Measurements from ENCODE around the gene PRAME. TPM values are rescaled to one million over a fixed set of nuclear protein-coding genes. Genes with fewer than 3 reads are reported as not detected.
"Not testable (repeated sequence)": the region's sequence is repeated elsewhere in the genome, so short reads cannot be mapped to it uniquely, and the experiment has no call there.

PRAME gene
- total and polyA plus RNA-seq, 9 donors = 0.28 TPM; not detected in 8

DNA sequence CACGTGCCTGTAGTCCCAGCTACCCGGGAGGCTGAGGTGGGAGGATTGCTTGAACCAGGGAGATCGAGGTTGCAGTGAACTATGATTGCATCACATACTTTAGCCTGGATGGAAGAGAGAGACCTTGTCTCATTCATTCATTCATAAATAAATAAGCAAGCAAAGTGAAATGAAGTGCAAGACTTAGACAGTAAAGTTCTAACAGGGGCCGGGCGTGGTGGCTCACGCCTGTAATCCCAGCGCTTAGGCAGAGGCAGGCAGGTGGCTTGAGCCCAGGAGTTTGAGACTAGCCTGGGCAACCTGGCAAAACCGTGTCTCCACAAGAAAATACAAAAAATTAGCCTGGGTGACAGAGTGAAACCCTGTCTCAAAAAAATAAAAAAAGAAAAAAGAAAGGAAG, 37.4 kb downstream of the PRAME start:
- WGBS (ENCODE audit: insufficient coverage) = 84% methylated on average over 4 of the region's 8 CpGs
- peaks cover 5% of the 10 kb centered on the region for H3K27me3 ChIP-seq (ENCODE audit: control insufficient read depth, insufficient read depth, low read length)

DNA sequence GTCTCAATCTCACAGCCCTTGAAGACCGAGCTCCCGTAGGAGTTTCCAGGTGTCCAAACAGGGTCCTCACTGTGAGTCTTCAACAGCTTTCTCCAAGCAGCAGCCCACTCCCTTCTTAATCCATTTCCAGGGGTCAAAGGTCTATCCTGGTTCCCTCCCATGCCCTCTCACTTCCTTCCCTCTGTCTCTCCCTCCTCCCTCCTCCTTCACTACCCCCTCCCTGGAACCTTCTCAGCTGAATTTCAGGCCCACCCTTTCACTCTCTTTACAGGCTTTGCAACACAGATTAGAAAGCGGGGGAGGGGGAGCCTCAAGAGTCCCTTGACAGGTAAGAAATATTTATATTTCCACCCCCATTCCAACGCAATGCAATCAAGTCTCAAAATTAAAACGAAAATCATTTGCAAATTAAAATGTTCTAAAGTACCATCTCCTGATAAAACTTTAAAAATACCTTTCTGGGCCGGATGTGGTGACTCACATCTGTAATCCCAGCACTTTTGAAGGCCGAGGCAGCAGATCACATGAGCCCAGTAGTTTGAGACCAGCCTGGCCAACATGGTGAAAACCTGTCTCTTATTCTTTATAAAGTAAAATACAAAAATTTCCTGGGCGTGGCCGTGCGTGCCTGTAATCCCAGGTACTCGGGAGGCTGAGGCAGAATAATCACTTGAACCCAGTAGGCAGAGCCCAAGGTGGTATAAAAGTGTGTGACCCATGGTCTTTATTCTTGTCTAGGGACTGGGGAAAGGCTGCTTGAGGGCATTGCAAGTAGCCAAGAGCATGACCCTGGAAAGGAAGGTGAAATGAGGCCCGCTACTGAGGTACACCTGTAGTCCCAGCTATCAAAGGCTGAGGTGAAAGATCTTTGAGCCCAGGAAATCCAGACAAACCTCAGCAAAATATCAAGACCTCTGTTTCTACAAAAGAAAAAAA, 38.1 kb downstream of the PRAME start:
- Histone ChIP-seq H3K27me3 (ENCODE audit: control insufficient read depth, insufficient read depth, low read length) (peaks cover 5% of the 10 kb centered on the region), H3K4me1 (ENCODE audit: control insufficient read depth, insufficient read depth, low read length) (no peaks in the 10 kb centered on the region), H3K27ac (ENCODE audit: low read length) (no peak overlapping the region), H3K4me3 (ENCODE audit: low read length) (no peak overlapping the region), H3K36me3 (ENCODE audit: control insufficient read depth, insufficient read depth, low read length) (no peaks in the 10 kb centered on the region), H3K9me3 (replicated peaks; ENCODE audit: control insufficient read depth, low read depth, low read length) (no peaks in the 10 kb centered on the region)
- no peak for DNase-seq
- 81% methylated on average over 8 of the region's 12 CpGs for WGBS (ENCODE audit: insufficient coverage)

More for the DNA sequence above, 37.4 kb downstream of the PRAME start:
- H3K9me3 ChIP-seq (replicated peaks; ENCODE audit: control insufficient read depth, low read depth, low read length) = no peaks in the 10 kb centered on the region
- H3K36me3 ChIP-seq (ENCODE audit: control insufficient read depth, insufficient read depth, low read length) = no peaks in the 10 kb centered on the region
- H3K27ac ChIP-seq (ENCODE audit: low read length) = no peak overlapping the region
- no peaks in the 10 kb centered on the region for H3K4me1 ChIP-seq (ENCODE audit: control insufficient read depth, insufficient read depth, low read length)
- no peak overlapping the region for H3K4me3 ChIP-seq (ENCODE audit: low read length)
- DNase-seq = no peak

DNA sequence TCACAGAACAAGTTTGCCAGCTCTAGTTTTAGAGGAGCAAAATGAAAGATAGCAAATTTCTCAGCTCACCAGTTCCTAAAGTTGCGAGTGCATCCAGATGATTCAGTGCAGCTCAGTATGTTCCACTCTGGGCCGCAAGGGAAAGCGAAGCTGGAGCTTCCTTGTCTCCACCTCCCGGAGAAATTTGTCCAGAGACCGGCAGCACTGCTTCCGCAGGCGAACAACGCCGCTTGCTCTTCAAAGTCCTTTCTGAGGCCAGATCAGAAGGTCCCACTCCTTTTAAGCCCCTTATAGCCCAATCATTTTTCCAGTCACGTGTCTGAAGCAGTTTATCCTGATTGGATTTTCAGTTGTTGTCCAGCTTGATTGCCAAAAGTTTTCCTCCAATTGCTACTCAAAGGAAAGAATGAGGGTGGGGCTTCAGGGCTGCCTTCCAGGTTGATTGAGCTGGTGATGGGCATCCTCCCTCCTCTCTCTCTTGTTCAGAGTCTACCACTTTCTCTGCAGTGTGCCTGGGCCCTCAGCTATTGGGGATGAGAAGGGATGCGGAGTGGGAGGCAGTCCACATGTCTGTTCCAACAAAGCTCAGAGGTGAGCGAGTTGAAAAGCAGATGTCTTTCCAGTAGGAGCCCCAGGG, 38.9 kb downstream of the PRAME start, which contains the start of gene ZNF280A:
Gene ZNF280A (minus strand): TSS at position 251 of the 637 bp plus-strand sequence. CDS start 4,640 bp downstream, outside the sequence.
- Histone ChIP-seq H3K4me3 (ENCODE audit: low read length) (no peak within 1 kb of the TSS), H3K27me3 (ENCODE audit: control insufficient read depth, insufficient read depth, low read length) (peaks cover 3% of the 10 kb centered on the region), H3K36me3 (ENCODE audit: control insufficient read depth, insufficient read depth, low read length) (no peaks in the 10 kb centered on the region), H3K4me1 (ENCODE audit: control insufficient read depth, insufficient read depth, low read length) (peaks cover under 1% of the 10 kb centered on the region), H3K27ac (ENCODE audit: low read length) (no peak within 1 kb of the TSS), H3K9me3 (replicated peaks; ENCODE audit: control insufficient read depth, low read depth, low read length) (no peaks in the 10 kb centered on the region)
- 52% methylated on average over 10 of the region's 12 CpGs for WGBS (ENCODE audit: insufficient coverage)
- DNase-seq = peak; percentile 43

DNA sequence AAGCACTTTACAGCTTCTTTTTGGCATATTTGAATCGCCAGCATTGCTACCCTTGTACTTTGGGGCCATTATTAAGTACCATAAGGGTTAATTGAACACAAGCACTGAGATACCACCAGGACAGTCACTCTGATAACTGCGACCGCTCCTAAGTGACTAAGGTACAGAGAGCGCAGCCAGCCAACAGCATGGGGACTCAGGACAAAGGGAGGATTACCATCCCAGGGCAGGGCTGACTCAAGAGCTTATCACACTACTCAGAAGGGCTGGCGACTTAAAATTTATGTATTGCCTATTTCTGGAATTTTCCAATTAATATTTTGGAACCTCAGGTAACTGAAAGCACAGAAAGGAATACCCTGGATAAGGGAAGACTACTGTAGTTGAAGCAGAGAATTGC, 39.5 kb downstream of the PRAME start:
- Histone ChIP-seq H3K4me1 (ENCODE audit: control insufficient read depth, insufficient read depth, low read length) (peaks cover 4% of the 10 kb centered on the region), H3K27me3 (ENCODE audit: control insufficient read depth, insufficient read depth, low read length) (peaks cover 3% of the 10 kb centered on the region), H3K36me3 (ENCODE audit: control insufficient read depth, insufficient read depth, low read length) (no peaks in the 10 kb centered on the region), H3K27ac (ENCODE audit: low read length) (no peak overlapping the region), H3K4me3 (ENCODE audit: low read length) (no peak overlapping the region), H3K9me3 (replicated peaks; ENCODE audit: control insufficient read depth, low read depth, low read length) (no peaks in the 10 kb centered on the region)
- 62% methylated on average over 4 of the region's 5 CpGs for WGBS (ENCODE audit: insufficient coverage)
- no peak for DNase-seq

DNA sequence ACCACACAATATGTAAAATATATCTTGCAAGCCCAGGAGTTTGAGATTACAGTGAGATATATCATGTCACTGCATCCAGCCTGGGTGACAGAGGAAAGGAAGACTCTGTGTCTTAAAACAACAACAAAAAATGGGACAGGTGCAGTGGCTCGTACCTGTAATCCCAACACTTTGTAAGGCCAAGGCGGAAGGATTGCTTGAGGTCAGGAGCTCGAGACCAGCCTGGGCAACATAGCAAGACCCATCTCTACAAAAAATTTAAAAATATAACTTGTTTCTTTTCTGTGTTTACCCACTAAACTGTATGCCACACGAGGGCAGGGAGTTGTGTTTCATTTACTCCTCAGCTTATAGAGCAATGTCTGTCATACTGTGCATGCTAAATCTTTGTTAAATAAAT, 42.1 kb downstream of the PRAME start:
- Histone ChIP-seq H3K36me3 (ENCODE audit: control insufficient read depth, insufficient read depth, low read length) (no peaks in the 10 kb centered on the region), H3K4me1 (ENCODE audit: control insufficient read depth, insufficient read depth, low read length) (peaks cover 11% of the 10 kb centered on the region), H3K9me3 (replicated peaks; ENCODE audit: control insufficient read depth, low read depth, low read length) (no peaks in the 10 kb centered on the region), H3K27me3 (ENCODE audit: control insufficient read depth, insufficient read depth, low read length) (no peaks in the 10 kb centered on the region), H3K4me3 (ENCODE audit: low read length) (no peak overlapping the region), H3K27ac (ENCODE audit: low read length) (no peak overlapping the region)
- WGBS (ENCODE audit: insufficient coverage) = no CpG with 5 or more reads among the region's 4 CpGs
- no peak for DNase-seq

DNA sequence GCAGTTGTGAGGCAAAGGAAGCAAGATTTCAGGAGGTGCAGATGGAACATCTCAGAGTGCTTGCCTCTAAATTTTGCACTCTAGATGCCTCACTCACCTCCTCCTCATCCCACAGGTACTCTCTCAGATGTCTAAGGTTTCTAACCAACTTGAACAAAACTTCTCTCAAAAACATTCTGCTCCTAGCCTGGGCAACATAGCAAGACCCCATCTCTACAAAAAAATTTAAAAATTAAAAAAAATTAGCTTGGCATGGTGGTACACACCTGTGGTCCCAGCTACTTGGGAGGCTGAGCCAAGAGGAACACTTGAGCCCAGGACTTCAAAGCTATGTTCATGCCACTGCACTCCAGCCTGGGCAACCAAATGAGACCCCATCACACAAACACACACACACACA, 43.2 kb downstream of the PRAME start:
- H3K36me3 ChIP-seq (ENCODE audit: control insufficient read depth, insufficient read depth, low read length) = no peaks in the 10 kb centered on the region
- no peaks in the 10 kb centered on the region for H3K9me3 ChIP-seq (replicated peaks; ENCODE audit: control insufficient read depth, low read depth, low read length)
- H3K27me3 ChIP-seq (ENCODE audit: control insufficient read depth, insufficient read depth, low read length) = no peaks in the 10 kb centered on the region
- DNase-seq = no peak
- H3K27ac ChIP-seq (ENCODE audit: low read length) = no peak overlapping the region
- H3K4me1 ChIP-seq (ENCODE audit: control insufficient read depth, insufficient read depth, low read length) = peaks cover 11% of the 10 kb centered on the region
- no peak overlapping the region for H3K4me3 ChIP-seq (ENCODE audit: low read length)

- not testable (repeated sequence) for H3K27me3 ChIP-seq (ENCODE audit: control insufficient read depth, insufficient read depth, low read length); H3K36me3 ChIP-seq (ENCODE audit: control insufficient read depth, insufficient read depth, low read length); H3K4me3 ChIP-seq (ENCODE audit: low read length); H3K9me3 ChIP-seq (replicated peaks; ENCODE audit: control insufficient read depth, low read depth, low read length)
- peaks cover 11% of the 10 kb centered on the region for H3K4me1 ChIP-seq (ENCODE audit: control insufficient read depth, insufficient read depth, low read length)
- 48% methylated on average over 3 of the region's 8 CpGs for WGBS (ENCODE audit: insufficient coverage)
- peak; percentile 27 for DNase-seq
- H3K27ac ChIP-seq (ENCODE audit: low read length) = peak overlapping the region; percentile 42
These were observed 44.6 kb downstream of the PRAME start for GRCh38 chr22:22514431-22514830.

DNA sequence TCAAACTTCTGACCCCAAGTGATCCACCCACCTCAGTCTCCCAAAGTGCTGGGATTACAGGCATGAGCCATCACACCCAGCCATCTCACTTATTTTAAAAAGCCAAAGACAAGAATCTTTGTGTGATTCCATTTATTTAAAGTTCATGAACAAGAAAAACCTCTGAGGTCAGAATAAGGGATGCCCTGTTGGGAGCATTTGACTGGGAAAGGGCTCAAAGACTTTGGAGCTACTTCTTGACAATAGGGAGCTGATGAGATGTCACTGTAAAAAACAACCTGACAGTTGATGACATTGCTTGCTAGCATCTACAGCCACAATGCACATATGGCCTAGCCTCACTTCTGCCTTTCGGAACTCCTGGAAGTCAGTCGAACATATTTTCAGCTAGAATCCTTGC, 45.4 kb downstream of the PRAME start:
- no peak for DNase-seq
- Histone ChIP-seq H3K36me3 (ENCODE audit: control insufficient read depth, insufficient read depth, low read length) (no peaks in the 10 kb centered on the region), H3K27ac (ENCODE audit: low read length) (no peak overlapping the region), H3K27me3 (ENCODE audit: control insufficient read depth, insufficient read depth, low read length) (no peaks in the 10 kb centered on the region), H3K9me3 (replicated peaks; ENCODE audit: control insufficient read depth, low read depth, low read length) (peaks cover 2% of the 10 kb centered on the region), H3K4me3 (ENCODE audit: low read length) (no peak overlapping the region), H3K4me1 (ENCODE audit: control insufficient read depth, insufficient read depth, low read length) (peaks cover 14% of the 10 kb centered on the region)
- WGBS (ENCODE audit: insufficient coverage) = 100% methylated on average over 2 of the region's 2 CpGs

DNA sequence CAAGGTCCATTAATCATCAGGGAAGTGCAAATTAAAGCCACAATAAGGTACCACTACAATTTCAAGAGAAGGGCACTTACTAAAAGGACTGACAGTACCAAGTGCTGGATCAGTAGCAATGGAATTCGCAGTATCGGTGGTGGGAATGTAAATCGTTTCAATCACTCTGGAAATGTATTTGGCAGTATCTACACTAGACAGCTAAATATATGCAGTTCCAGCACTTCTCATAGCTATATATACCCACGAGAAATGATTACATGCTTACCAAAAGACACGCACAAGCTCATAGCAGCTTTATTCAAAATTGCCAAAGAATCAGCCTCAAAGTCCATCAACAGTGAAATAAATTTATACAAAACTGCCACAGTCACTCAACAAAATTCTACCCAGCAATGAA, 46.1 kb downstream of the PRAME start:
- Histone ChIP-seq H3K9me3 (replicated peaks; ENCODE audit: control insufficient read depth, low read depth, low read length) (peaks cover 2% of the 10 kb centered on the region), H3K4me1 (ENCODE audit: control insufficient read depth, insufficient read depth, low read length) (peaks cover 17% of the 10 kb centered on the region), H3K36me3 (ENCODE audit: control insufficient read depth, insufficient read depth, low read length) (no peaks in the 10 kb centered on the region), H3K4me3 (ENCODE audit: low read length) (no peak overlapping the region), H3K27me3 (ENCODE audit: control insufficient read depth, insufficient read depth, low read length) (no peaks in the 10 kb centered on the region), H3K27ac (ENCODE audit: low read length) (no peak overlapping the region)
- peak; percentile 5 for DNase-seq
- WGBS (ENCODE audit: insufficient coverage) = 40% methylated on average over 2 of the region's 5 CpGs

DNA sequence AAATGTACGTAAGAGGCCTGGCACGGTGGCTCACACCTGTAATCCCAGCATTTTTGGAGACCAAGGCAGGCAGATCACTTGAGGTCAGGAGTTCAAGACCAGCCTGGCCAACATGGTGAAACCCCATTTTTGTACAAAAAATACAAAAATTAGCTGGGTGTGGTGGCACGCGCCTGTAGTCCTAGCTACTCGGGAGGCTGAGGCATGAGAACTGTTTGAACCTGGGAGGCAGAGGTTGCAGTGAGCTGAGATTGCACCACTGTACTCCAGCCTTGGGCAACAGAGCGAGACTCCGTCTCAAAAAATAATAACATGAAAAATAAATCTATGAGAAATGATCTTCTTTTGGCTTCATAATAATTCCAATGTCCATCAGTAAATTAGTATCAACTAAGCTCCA, 48.2 kb downstream of the PRAME start:
- H3K27me3 ChIP-seq (ENCODE audit: control insufficient read depth, insufficient read depth, low read length); H3K27ac ChIP-seq (ENCODE audit: low read length); H3K4me3 ChIP-seq (ENCODE audit: low read length); H3K36me3 ChIP-seq (ENCODE audit: control insufficient read depth, insufficient read depth, low read length); DNase-seq; H3K9me3 ChIP-seq (replicated peaks; ENCODE audit: control insufficient read depth, low read depth, low read length): not testable (repeated sequence)
- peaks cover 18% of the 10 kb centered on the region for H3K4me1 ChIP-seq (ENCODE audit: control insufficient read depth, insufficient read depth, low read length)
- 94% methylated on average over 3 of the region's 7 CpGs for WGBS (ENCODE audit: insufficient coverage)
